ENCODE results near the gene CRACDL. TPM values are rescaled to one million over a fixed set of nuclear protein-coding genes. Genes with fewer than 3 reads are reported as not detected.

Gene CRACDL
- total RNA-seq, 1 experiment from 2014 or later = 1.1 TPM

DNA sequence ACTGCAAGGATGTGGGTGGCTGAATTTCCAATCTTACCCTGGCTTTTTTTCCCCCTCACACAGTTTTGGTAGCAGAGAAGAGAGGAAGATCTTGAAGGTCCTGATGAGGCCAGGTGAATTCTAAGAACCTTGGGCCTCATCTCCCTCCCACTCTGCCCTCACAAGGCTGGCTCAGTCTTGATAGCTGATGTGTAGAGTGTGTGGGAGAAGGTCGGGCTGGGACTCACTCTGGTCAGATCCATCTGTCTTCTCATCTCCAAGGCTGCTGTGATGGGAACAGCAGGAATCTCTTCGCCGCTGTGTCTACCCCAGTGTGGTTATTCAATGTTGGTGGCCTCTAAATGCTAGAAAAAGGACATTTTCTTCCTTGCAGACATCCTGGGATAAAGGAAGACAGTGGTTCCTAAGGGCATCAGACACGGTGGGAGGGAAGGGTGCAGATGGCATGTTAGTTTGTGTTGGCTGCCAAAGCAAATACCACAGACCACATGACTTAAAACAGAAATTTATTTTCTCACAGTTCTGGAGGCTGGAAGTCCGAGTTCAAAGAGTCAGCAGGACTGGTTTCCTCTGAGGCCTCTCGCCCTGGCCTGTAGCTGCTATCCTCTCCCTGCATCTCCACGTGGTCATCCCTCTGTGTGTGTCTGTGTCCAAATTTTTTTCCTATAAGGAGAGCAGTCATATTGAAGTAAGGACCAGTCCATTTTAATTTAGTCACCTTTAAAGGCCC, 167.5 kb downstream of the CRACDL start:
- no peaks in the 10 kb centered on the region for H3K9me3 Mint-ChIP-seq (ENCODE audit: unreplicated experiment)
- no TSS peak for BruUV-seq (replicated peaks)
- TF ChIP-seq, protein P1, sequence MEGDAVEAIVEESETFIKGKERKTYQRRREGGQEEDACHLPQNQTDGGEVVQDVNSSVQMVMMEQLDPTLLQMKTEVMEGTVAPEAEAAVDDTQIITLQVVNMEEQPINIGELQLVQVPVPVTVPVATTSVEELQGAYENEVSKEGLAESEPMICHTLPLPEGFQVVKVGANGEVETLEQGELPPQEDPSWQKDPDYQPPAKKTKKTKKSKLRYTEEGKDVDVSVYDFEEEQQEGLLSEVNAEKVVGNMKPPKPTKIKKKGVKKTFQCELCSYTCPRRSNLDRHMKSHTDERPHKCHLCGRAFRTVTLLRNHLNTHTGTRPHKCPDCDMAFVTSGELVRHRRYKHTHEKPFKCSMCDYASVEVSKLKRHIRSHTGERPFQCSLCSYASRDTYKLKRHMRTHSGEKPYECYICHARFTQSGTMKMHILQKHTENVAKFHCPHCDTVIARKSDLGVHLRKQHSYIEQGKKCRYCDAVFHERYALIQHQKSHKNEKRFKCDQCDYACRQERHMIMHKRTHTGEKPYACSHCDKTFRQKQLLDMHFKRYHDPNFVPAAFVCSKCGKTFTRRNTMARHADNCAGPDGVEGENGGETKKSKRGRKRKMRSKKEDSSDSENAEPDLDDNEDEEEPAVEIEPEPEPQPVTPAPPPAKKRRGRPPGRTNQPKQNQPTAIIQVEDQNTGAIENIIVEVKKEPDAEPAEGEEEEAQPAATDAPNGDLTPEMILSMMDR (IDR thresholded peaks at IDR 0.05; ENCODE audit: insufficient read depth in 1 of 2, low read depth in 1 of 2, low read length in 1 of 2, severe bottlenecking in 1 of 2, unreplicated experiment in 1 of 2) = no peak
- peaks cover 9% of the 10 kb centered on the region for H3K36me3 Mint-ChIP-seq (ENCODE audit: insufficient read depth, unreplicated experiment)
- Histone ChIP-seq H3K36me3 (ENCODE audit: control insufficient read depth, insufficient read depth, low read length) (no peaks in the 10 kb centered on the region), H3K9me3 (no peaks in the 10 kb centered on the region), H3K27me3 (replicated peaks; ENCODE audit: control insufficient read depth, insufficient read depth, low read length) (no peaks in the 10 kb centered on the region), H3K4me1 (peaks cover 47% of the 10 kb centered on the region), H3K4me3 (ENCODE audit: low read depth, low read length) (no peak overlapping the region)
- intact Hi-C loops (cut with micrococcal nuclease; ENCODE audit: unreplicated experiment) = no loop called here
- peaks cover 56% of the 10 kb centered on the region for H3K4me1 Mint-ChIP-seq (ENCODE audit: low read depth, unreplicated experiment)
- ChIA-PET CTCF (no interaction called here), POLR2A (no interaction called here)
- no peak overlapping the region for H3K4me3 Mint-ChIP-seq (ENCODE audit: unreplicated experiment)
- peak overlapping the region; percentile 86 for H3K27ac Mint-ChIP-seq (ENCODE audit: unreplicated experiment)
- H3K27me3 Mint-ChIP-seq (ENCODE audit: insufficient read depth, unreplicated experiment) = no peaks in the 10 kb centered on the region
- no peak for DNase-seq

DNA sequence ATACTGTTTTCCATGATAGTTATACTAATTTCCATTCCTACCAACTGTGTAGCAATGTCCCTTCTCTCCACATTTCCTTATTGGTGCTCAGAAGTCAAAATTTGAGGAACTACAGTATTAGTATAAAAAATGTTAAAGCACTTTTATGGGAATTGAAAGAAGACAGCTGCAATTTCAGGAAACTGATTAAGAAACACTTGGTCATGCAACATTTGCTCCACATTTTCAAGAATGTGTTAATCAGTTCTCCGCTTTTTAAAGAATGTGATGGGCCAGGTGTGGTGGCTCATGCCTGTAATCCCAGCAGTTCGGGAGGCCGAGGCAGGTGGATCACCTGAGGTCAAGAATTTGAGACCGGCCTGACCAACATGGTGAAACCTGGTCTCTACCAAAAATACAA, 171.5 kb downstream of the CRACDL start:
- CTCF ChIA-PET = no interaction called here
- TF ChIP-seq, protein P1 (IDR thresholded peaks at IDR 0.05; ENCODE audit: insufficient read depth in 1 of 2, low read depth in 1 of 2, low read length in 1 of 2, severe bottlenecking in 1 of 2, unreplicated experiment in 1 of 2) = no peak
- no peak overlapping the region for H3K27ac Mint-ChIP-seq (ENCODE audit: unreplicated experiment)
- Histone ChIP-seq H3K27me3 (replicated peaks; ENCODE audit: control insufficient read depth, insufficient read depth, low read length) (no peaks in the 10 kb centered on the region), H3K36me3 (ENCODE audit: control insufficient read depth, insufficient read depth, low read length) (no peaks in the 10 kb centered on the region), H3K9me3 (no peaks in the 10 kb centered on the region), H3K4me3 (ENCODE audit: low read depth, low read length) (no peak overlapping the region), H3K4me1 (peaks cover 47% of the 10 kb centered on the region)
- H3K36me3 Mint-ChIP-seq (ENCODE audit: insufficient read depth, unreplicated experiment) = peaks cover 9% of the 10 kb centered on the region
- BruUV-seq (replicated peaks) = no TSS peak
- no peaks in the 10 kb centered on the region for H3K27me3 Mint-ChIP-seq (ENCODE audit: insufficient read depth, unreplicated experiment)
- intact Hi-C loops (cut with micrococcal nuclease; ENCODE audit: unreplicated experiment) = no loop called here
- H3K4me3 Mint-ChIP-seq (ENCODE audit: unreplicated experiment) = no peak overlapping the region
- H3K9me3 Mint-ChIP-seq (ENCODE audit: unreplicated experiment) = no peaks in the 10 kb centered on the region
- POLR2A ChIA-PET = no interaction called here
- DNase-seq = no peak
- peaks cover 26% of the 10 kb centered on the region for H3K4me1 Mint-ChIP-seq (ENCODE audit: low read depth, unreplicated experiment)

GRCh38 chr2:98763209-98763951, 172.6 kb downstream of the CRACDL start:
- DNase-seq = no peak
- Histone ChIP-seq H3K27me3 (replicated peaks; ENCODE audit: control insufficient read depth, insufficient read depth, low read length) (no peaks in the 10 kb centered on the region), H3K4me1 (peaks cover 38% of the 10 kb centered on the region), H3K4me3 (ENCODE audit: low read depth, low read length) (no peak overlapping the region), H3K36me3 (ENCODE audit: control insufficient read depth, insufficient read depth, low read length) (no peaks in the 10 kb centered on the region), H3K9me3 (no peaks in the 10 kb centered on the region)
- TF ChIP-seq, protein P1 (IDR thresholded peaks at IDR 0.05; ENCODE audit: insufficient read depth in 1 of 2, low read depth in 1 of 2, low read length in 1 of 2, severe bottlenecking in 1 of 2, unreplicated experiment in 1 of 2) = no peak
- intact Hi-C loops (cut with micrococcal nuclease; ENCODE audit: unreplicated experiment) = no loop called here
- H3K27me3 Mint-ChIP-seq (ENCODE audit: insufficient read depth, unreplicated experiment) = no peaks in the 10 kb centered on the region
- ChIA-PET CTCF (no interaction called here), POLR2A (no interaction called here)
- peaks cover 9% of the 10 kb centered on the region for H3K36me3 Mint-ChIP-seq (ENCODE audit: insufficient read depth, unreplicated experiment)
- no peak overlapping the region for H3K4me3 Mint-ChIP-seq (ENCODE audit: unreplicated experiment)
- BruUV-seq (replicated peaks) = no TSS peak
- no peaks in the 10 kb centered on the region for H3K9me3 Mint-ChIP-seq (ENCODE audit: unreplicated experiment)
- H3K4me1 Mint-ChIP-seq (ENCODE audit: low read depth, unreplicated experiment) = peaks cover 20% of the 10 kb centered on the region
- H3K27ac Mint-ChIP-seq (ENCODE audit: unreplicated experiment) = no peak overlapping the region
